Measurements from ENCODE around the gene CADPS. TPM values are rescaled to one million over a fixed set of nuclear protein-coding genes. Genes with fewer than 3 reads are reported as not detected.

The CADPS gene
- total RNA-seq, 1 experiment from 2014 or later: not detected

DNA sequence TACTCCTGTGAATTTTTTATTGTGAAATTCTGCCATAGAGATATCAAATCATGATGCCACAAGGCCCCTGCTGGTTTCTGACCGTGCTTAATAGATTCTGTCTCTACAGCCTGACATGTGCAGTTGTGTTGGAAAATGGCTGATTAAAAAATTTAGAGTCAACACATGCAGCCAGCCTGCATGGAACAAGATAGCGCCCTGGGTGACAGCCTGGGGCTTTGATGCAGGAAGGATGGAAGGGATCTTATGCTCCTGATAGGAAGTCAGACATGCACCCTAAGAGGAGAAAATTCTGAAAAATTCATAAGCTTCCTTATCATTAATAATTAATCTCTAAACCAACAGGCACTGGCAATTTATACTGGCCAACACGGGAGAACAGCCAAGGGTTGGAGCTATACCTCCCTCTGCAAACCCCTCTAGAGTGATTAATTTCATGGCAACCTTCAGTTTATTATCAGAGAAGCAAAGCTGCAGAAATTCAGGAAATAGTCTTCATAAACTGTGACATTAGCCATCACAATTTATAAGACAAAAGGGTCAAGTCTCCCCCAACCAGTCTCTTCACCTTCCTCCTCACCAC lies 198.4 kb downstream of the CADPS start:
- TF ChIP-seq EZH2 (IDR thresholded peaks at IDR 0.05; ENCODE audit: low read depth): no peak
- TF ChIP-seq, protein P1, sequence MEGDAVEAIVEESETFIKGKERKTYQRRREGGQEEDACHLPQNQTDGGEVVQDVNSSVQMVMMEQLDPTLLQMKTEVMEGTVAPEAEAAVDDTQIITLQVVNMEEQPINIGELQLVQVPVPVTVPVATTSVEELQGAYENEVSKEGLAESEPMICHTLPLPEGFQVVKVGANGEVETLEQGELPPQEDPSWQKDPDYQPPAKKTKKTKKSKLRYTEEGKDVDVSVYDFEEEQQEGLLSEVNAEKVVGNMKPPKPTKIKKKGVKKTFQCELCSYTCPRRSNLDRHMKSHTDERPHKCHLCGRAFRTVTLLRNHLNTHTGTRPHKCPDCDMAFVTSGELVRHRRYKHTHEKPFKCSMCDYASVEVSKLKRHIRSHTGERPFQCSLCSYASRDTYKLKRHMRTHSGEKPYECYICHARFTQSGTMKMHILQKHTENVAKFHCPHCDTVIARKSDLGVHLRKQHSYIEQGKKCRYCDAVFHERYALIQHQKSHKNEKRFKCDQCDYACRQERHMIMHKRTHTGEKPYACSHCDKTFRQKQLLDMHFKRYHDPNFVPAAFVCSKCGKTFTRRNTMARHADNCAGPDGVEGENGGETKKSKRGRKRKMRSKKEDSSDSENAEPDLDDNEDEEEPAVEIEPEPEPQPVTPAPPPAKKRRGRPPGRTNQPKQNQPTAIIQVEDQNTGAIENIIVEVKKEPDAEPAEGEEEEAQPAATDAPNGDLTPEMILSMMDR (conservative IDR thresholded peaks at IDR 0.05): no peak
- Histone ChIP-seq H3K27ac (no peak overlapping the region), H3K4me1 (replicated peaks; ENCODE audit: insufficient read depth) (no peaks in the 10 kb centered on the region), H3K9me2 (ENCODE audit: insufficient read depth) (no peaks in the 10 kb centered on the region), H3K27me3 (ENCODE audit: insufficient read depth, low read depth) (0 out of 2 replicates have a peak, but pooled peaks cover 4% of the 10 kb centered on the region), H3F3A (ENCODE audit: insufficient read depth, low read depth) (no peaks in the 10 kb centered on the region), H4K20me1 (ENCODE audit: insufficient read depth) (no peaks in the 10 kb centered on the region), H3K79me2 (ENCODE audit: low read depth) (no peaks in the 10 kb centered on the region), H3K4me2 (no peak overlapping the region), H3K9me3 (ENCODE audit: insufficient read depth, low read depth) (no peaks in the 10 kb centered on the region), H3K36me3 (ENCODE audit: low read depth) (no peaks in the 10 kb centered on the region), H2AFZ (no peak overlapping the region), H3K4me3 (no peak overlapping the region)
- ChIA-PET POLR2A (ENCODE audit: unreplicated experiment) (no interaction called here), CTCF (no interaction called here)
- BruUV-seq (replicated peaks): no TSS peak
- DNase-seq: no peak
- intact Hi-C loops (cut with micrococcal nuclease; ENCODE audit: unreplicated experiment): no loop called here

DNA sequence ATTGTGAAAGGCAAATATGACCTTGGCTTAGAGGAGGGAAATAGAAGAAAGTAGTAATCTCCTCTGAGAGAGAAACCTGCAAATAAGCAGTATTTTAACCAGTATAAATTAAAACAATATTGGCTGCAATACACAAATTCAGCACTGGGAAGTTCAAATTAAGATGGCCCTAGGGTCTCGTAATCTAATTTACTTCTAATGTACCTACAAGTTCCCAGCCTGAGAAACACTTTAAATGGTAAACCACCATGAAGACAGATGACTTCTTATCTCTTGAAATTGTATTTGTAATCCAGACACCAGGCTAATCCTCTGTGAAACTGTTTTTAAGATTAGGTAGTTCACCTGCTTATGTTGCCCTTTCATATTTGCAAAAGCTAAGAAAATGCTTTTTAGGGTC lies 199.7 kb downstream of the CADPS start:
- no peaks in the 10 kb centered on the region for H3K79me2 ChIP-seq (ENCODE audit: low read depth)
- no peaks in the 10 kb centered on the region for H3F3A ChIP-seq (ENCODE audit: insufficient read depth, low read depth)
- no peak for DNase-seq
- TF ChIP-seq, protein P1 (conservative IDR thresholded peaks at IDR 0.05): no peak
- no peak for TF ChIP-seq EZH2 (IDR thresholded peaks at IDR 0.05; ENCODE audit: low read depth)
- no peak overlapping the region for H3K27ac ChIP-seq
- intact Hi-C loops (cut with micrococcal nuclease; ENCODE audit: unreplicated experiment): no loop called here
- H3K4me3 ChIP-seq: no peak overlapping the region
- POLR2A ChIA-PET (ENCODE audit: unreplicated experiment): no interaction called here
- H3K27me3 ChIP-seq (ENCODE audit: insufficient read depth, low read depth): no peaks in the 10 kb centered on the region
- no peaks in the 10 kb centered on the region for H3K36me3 ChIP-seq (ENCODE audit: low read depth)
- BruUV-seq (replicated peaks): no TSS peak
- H3K4me1 ChIP-seq (replicated peaks; ENCODE audit: insufficient read depth): no peaks in the 10 kb centered on the region
- no peaks in the 10 kb centered on the region for H3K9me2 ChIP-seq (ENCODE audit: insufficient read depth)
- H3K4me2 ChIP-seq: no peak overlapping the region
- no peaks in the 10 kb centered on the region for H4K20me1 ChIP-seq (ENCODE audit: insufficient read depth)
- CTCF ChIA-PET: no interaction called here
- H2AFZ ChIP-seq: no peak overlapping the region
- no peaks in the 10 kb centered on the region for H3K9me3 ChIP-seq (ENCODE audit: insufficient read depth, low read depth)

DNA sequence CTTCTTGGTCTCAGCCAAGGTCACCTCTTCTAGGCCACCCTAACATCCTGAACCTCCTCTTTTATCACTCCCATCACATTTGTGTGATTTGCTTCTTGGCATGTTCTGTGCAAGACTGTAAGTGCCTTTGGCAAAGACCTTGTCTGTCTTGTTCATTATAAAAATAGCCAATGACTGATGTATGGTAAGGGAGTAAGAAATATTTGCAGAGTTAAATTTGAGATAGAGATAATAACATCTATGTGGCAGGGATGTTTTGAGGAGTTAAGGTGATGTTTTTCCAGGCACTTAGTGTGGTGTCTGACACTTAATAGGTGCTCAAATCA lies 202.3 kb downstream of the CADPS start:
- H3K27me3 ChIP-seq (ENCODE audit: insufficient read depth, low read depth): no peaks in the 10 kb centered on the region
- no peaks in the 10 kb centered on the region for H3K4me1 ChIP-seq (replicated peaks; ENCODE audit: insufficient read depth)
- no peaks in the 10 kb centered on the region for H3K9me3 ChIP-seq (ENCODE audit: insufficient read depth, low read depth)
- H3F3A ChIP-seq (ENCODE audit: insufficient read depth, low read depth): no peaks in the 10 kb centered on the region
- ChIA-PET CTCF (no interaction called here), POLR2A (ENCODE audit: unreplicated experiment) (no interaction called here)
- intact Hi-C loops (cut with micrococcal nuclease; ENCODE audit: unreplicated experiment): no loop called here
- no peak overlapping the region for H2AFZ ChIP-seq
- TF ChIP-seq, protein P1 (conservative IDR thresholded peaks at IDR 0.05): no peak
- no peak for TF ChIP-seq EZH2 (IDR thresholded peaks at IDR 0.05; ENCODE audit: low read depth)
- H3K79me2 ChIP-seq (ENCODE audit: low read depth): no peaks in the 10 kb centered on the region
- H4K20me1 ChIP-seq (ENCODE audit: insufficient read depth): no peaks in the 10 kb centered on the region
- no peaks in the 10 kb centered on the region for H3K36me3 ChIP-seq (ENCODE audit: low read depth)
- no peaks in the 10 kb centered on the region for H3K9me2 ChIP-seq (ENCODE audit: insufficient read depth)
- no peak overlapping the region for H3K27ac ChIP-seq
- no peak for DNase-seq
- no peak overlapping the region for H3K4me3 ChIP-seq
- BruUV-seq (replicated peaks): no TSS peak
- no peak overlapping the region for H3K4me2 ChIP-seq

All from PC-9 (cell line).